ENCODE results near the gene MAST1.

GRCh38 chr19:12806242-12807081 lies 31.9 kb upstream of the MAST1 start, which contains the start of gene RNASEH2A:
- TF ChIP-seq, protein P1, sequence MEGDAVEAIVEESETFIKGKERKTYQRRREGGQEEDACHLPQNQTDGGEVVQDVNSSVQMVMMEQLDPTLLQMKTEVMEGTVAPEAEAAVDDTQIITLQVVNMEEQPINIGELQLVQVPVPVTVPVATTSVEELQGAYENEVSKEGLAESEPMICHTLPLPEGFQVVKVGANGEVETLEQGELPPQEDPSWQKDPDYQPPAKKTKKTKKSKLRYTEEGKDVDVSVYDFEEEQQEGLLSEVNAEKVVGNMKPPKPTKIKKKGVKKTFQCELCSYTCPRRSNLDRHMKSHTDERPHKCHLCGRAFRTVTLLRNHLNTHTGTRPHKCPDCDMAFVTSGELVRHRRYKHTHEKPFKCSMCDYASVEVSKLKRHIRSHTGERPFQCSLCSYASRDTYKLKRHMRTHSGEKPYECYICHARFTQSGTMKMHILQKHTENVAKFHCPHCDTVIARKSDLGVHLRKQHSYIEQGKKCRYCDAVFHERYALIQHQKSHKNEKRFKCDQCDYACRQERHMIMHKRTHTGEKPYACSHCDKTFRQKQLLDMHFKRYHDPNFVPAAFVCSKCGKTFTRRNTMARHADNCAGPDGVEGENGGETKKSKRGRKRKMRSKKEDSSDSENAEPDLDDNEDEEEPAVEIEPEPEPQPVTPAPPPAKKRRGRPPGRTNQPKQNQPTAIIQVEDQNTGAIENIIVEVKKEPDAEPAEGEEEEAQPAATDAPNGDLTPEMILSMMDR (conservative IDR thresholded peaks at IDR 0.05; ENCODE audit: low read length), result 0 out of 2 replicates have a peak, but pooled peaks have one; percentile 11
- no peak for TF ChIP-seq EZH2phosphoT487 (IDR thresholded peaks at IDR 0.05; ENCODE audit: borderline replicate concordance)
